ENCODE measurements around the gene PSMB3.

The PSMB3 gene

GRCh38 chr17:38748149-38748891 is 4.2 kb upstream of the PSMB3 start, which contains the start of gene PCGF2:
PCGF2 (minus strand) TSS chr17:38748336; CDS start chr17:38740402, 7,934 bp downstream.
- H3K4me3 Mint-ChIP-seq, result peak within 1 kb of the TSS; percentile 93
- H3K9me3 Mint-ChIP-seq, result no peaks in the 10 kb centered on the region
- H3K4me1 Mint-ChIP-seq (ENCODE audit: low read depth), result peaks cover 44% of the 10 kb centered on the region
- H3K36me3 Mint-ChIP-seq (ENCODE audit: low read depth), result peaks cover 15% of the 10 kb centered on the region
- H3K27me3 Mint-ChIP-seq, result peaks cover 63% of the 10 kb centered on the region
- peak; percentile 43 for DNase-seq
- no peak within 1 kb of the TSS for H3K27ac Mint-ChIP-seq

GRCh38 chr17:38748892-38749222 is 3.7 kb upstream of the PSMB3 start:
- Mint-ChIP-seq H3K9me3 (no peaks in the 10 kb centered on the region), H3K27me3 (peaks cover 63% of the 10 kb centered on the region), H3K27ac (no peak overlapping the region), H3K4me3 (peak overlapping the region; percentile 93), H3K4me1 (ENCODE audit: low read depth) (peaks cover 48% of the 10 kb centered on the region), H3K36me3 (ENCODE audit: low read depth) (peaks cover 20% of the 10 kb centered on the region)
- DNase-seq, result peak; percentile 51

GRCh38 chr17:38749223-38750043 is 3.1 kb upstream of the PSMB3 start:
- Mint-ChIP-seq H3K9me3 (no peaks in the 10 kb centered on the region), H3K4me3 (peak overlapping the region; percentile 93), H3K27me3 (peaks cover 60% of the 10 kb centered on the region), H3K36me3 (ENCODE audit: low read depth) (peaks cover 26% of the 10 kb centered on the region), H3K27ac (no peak overlapping the region), H3K4me1 (ENCODE audit: low read depth) (peaks cover 54% of the 10 kb centered on the region)
- DNase-seq, result peak; percentile 49

- peaks cover 57% of the 10 kb centered on the region for H3K4me1 Mint-ChIP-seq (ENCODE audit: low read depth)
- H3K4me3 Mint-ChIP-seq, result peak overlapping the region; percentile 93
- no peaks in the 10 kb centered on the region for H3K9me3 Mint-ChIP-seq
- H3K27me3 Mint-ChIP-seq, result peaks cover 55% of the 10 kb centered on the region
- H3K36me3 Mint-ChIP-seq (ENCODE audit: low read depth), result peaks cover 31% of the 10 kb centered on the region
- no peak overlapping the region for H3K27ac Mint-ChIP-seq
- DNase-seq, result peak; percentile 47
These were observed 2.6 kb upstream of the PSMB3 start for GRCh38 chr17:38750044-38750311.

GRCh38 chr17:38750312-38751121 is 2.0 kb upstream of the PSMB3 start:
- Mint-ChIP-seq H3K4me1 (ENCODE audit: low read depth) (peaks cover 59% of the 10 kb centered on the region), H3K36me3 (ENCODE audit: low read depth) (peaks cover 35% of the 10 kb centered on the region), H3K27me3 (peaks cover 49% of the 10 kb centered on the region), H3K27ac (peak overlapping the region; percentile 3), H3K4me3 (peak overlapping the region; percentile 93), H3K9me3 (no peaks in the 10 kb centered on the region)
- DNase-seq, result peak; percentile 52

GRCh38 chr17:38751144-38751807 is 1.3 kb upstream of the PSMB3 start:
- Mint-ChIP-seq H3K36me3 (ENCODE audit: low read depth) (peaks cover 43% of the 10 kb centered on the region), H3K4me1 (ENCODE audit: low read depth) (peaks cover 60% of the 10 kb centered on the region)

GRCh38 chr17:38751808-38752307 is 683 bp upstream of the PSMB3 start:
- no peaks in the 10 kb centered on the region for H3K9me3 Mint-ChIP-seq
- H3K36me3 Mint-ChIP-seq (ENCODE audit: low read depth), result peaks cover 48% of the 10 kb centered on the region
- peak; percentile 95 for DNase-seq
- peaks cover 36% of the 10 kb centered on the region for H3K27me3 Mint-ChIP-seq
- peaks cover 58% of the 10 kb centered on the region for H3K4me1 Mint-ChIP-seq (ENCODE audit: low read depth)
- H3K4me3 Mint-ChIP-seq, result peak overlapping the region; percentile 93
- H3K27ac Mint-ChIP-seq, result peak overlapping the region; percentile 99

More at GRCh38 chr17:38751144-38751807, 1.3 kb upstream of the PSMB3 start:
- Mint-ChIP-seq H3K27ac (peak overlapping the region; percentile 99), H3K27me3 (peaks cover 42% of the 10 kb centered on the region), H3K9me3 (no peaks in the 10 kb centered on the region), H3K4me3 (peak overlapping the region; percentile 93)
- no peak for DNase-seq

- peak overlapping the region; percentile 99 for H3K27ac Mint-ChIP-seq
- H3K27me3 Mint-ChIP-seq, result peaks cover 31% of the 10 kb centered on the region
- peaks cover 60% of the 10 kb centered on the region for H3K36me3 Mint-ChIP-seq (ENCODE audit: low read depth)
- no peaks in the 10 kb centered on the region for H3K9me3 Mint-ChIP-seq
- DNase-seq, result no peak
- H3K4me3 Mint-ChIP-seq, result peak overlapping the region; percentile 93
- peaks cover 57% of the 10 kb centered on the region for H3K4me1 Mint-ChIP-seq (ENCODE audit: low read depth)
These were observed 548 bp downstream of the PSMB3 start for GRCh38 chr17:38753071-38753506.

GRCh38 chr17:38761612-38762011 is 9.1 kb downstream of the PSMB3 start:
- Mint-ChIP-seq H3K4me3 (no peak overlapping the region), H3K27me3 (no peaks in the 10 kb centered on the region), H3K27ac (peak overlapping the region; percentile 11), H3K4me1 (ENCODE audit: low read depth) (peaks cover 9% of the 10 kb centered on the region), H3K9me3 (no peaks in the 10 kb centered on the region), H3K36me3 (ENCODE audit: low read depth) (peaks cover 95% of the 10 kb centered on the region)
- no peak for DNase-seq

GRCh38 chr17:38762231-38762630 is 9.7 kb downstream of the PSMB3 start:
- DNase-seq, result no peak
- H3K4me3 Mint-ChIP-seq, result no peak overlapping the region
- H3K36me3 Mint-ChIP-seq (ENCODE audit: low read depth), result peaks cover 96% of the 10 kb centered on the region
- H3K9me3 Mint-ChIP-seq, result no peaks in the 10 kb centered on the region
- H3K27ac Mint-ChIP-seq, result peak overlapping the region; percentile 50
- peaks cover 9% of the 10 kb centered on the region for H3K4me1 Mint-ChIP-seq (ENCODE audit: low read depth)
- H3K27me3 Mint-ChIP-seq, result no peaks in the 10 kb centered on the region

- H3K36me3 Mint-ChIP-seq (ENCODE audit: low read depth), result peaks cover 97% of the 10 kb centered on the region
- H3K27ac Mint-ChIP-seq, result peak overlapping the region; percentile 63
- H3K27me3 Mint-ChIP-seq, result no peaks in the 10 kb centered on the region
- DNase-seq, result no peak
- no peaks in the 10 kb centered on the region for H3K9me3 Mint-ChIP-seq
- peaks cover under 1% of the 10 kb centered on the region for H3K4me1 Mint-ChIP-seq (ENCODE audit: low read depth)
- H3K4me3 Mint-ChIP-seq, result no peak overlapping the region
These were observed 13.8 kb downstream of the PSMB3 start for GRCh38 chr17:38766341-38766740.

- H3K27me3 Mint-ChIP-seq, result no peaks in the 10 kb centered on the region
- peaks cover 98% of the 10 kb centered on the region for H3K36me3 Mint-ChIP-seq (ENCODE audit: low read depth)
- no peaks in the 10 kb centered on the region for H3K9me3 Mint-ChIP-seq
These were observed 15.9 kb downstream of the PSMB3 start for GRCh38 chr17:38768417-38768816.

GRCh38 chr17:38773258-38773657 is 20.7 kb downstream of the PSMB3 start:
- Mint-ChIP-seq H3K4me1 (ENCODE audit: low read depth) (no peaks in the 10 kb centered on the region), H3K27me3 (no peaks in the 10 kb centered on the region), H3K36me3 (ENCODE audit: low read depth) (peaks cover 92% of the 10 kb centered on the region), H3K27ac (peak overlapping the region; percentile 19), H3K4me3 (no peak overlapping the region), H3K9me3 (no peaks in the 10 kb centered on the region)
- DNase-seq, result no peak

More at GRCh38 chr17:38768417-38768816, 15.9 kb downstream of the PSMB3 start:
- H3K27ac Mint-ChIP-seq, result peak overlapping the region; percentile 59
- no peak for DNase-seq
- H3K4me1 Mint-ChIP-seq (ENCODE audit: low read depth), result no peaks in the 10 kb centered on the region
- no peak overlapping the region for H3K4me3 Mint-ChIP-seq

Measured in activated T-cell treated with anti-CD3 and anti-CD28 coated beads, Interleukin-2, amount 50 U/mL, for 24 hours (primary cell).